Keratinocyte (primary cell): Measurements from ENCODE around the gene TBC1D2. TPM values are rescaled to one million over a fixed set of nuclear protein-coding genes. Genes with fewer than 3 reads are reported as not detected.

Source experiments
- DNase-seq: peaks from one replicate; pipeline ENCODE4 v3.0.0-alpha.2; 2011; ENCODE audit warnings: low read depth, missing footprints, low spot score
- FAIRE-seq: peaks from 2 replicates; lab custom pipeline; 2011; peaks lifted over from hg19 to GRCh38; lab: Jason Lieb, UNC
- H2AFZ ChIP-seq: 2 replicates; pipeline ENCODE4 v1.6.0; 2012; ENCODE audit warnings: low read length, control low read depth, inconsistent platforms; ENCODE audit not compliant: control insufficient read depth
- H3K27ac ChIP-seq: 2 replicates; pipeline ENCODE4 v1.5.1; 2011; ENCODE audit warnings: low read length; ENCODE audit not compliant: control insufficient read depth, insufficient read depth
- H3K27me3 ChIP-seq: 3 replicates; pipeline ENCODE4 v1.6.0; 2011; ENCODE audit warnings: low read length; ENCODE audit not compliant: control insufficient read depth, insufficient read depth; ENCODE audit errors: extremely low read depth
- H3K36me3 ChIP-seq, 2 experiments: 2 replicates in 1 of 2; 3 replicates in 1 of 2; pipeline ENCODE4 v1.5.1; 2011; ENCODE audit warnings: low read length in 2 of 2, mild to moderate bottlenecking in 1 of 2; ENCODE audit not compliant: control insufficient read depth in 2 of 2, insufficient read depth in 2 of 2; ENCODE audit errors: extremely low read depth in 1 of 2
- H3K4me1 ChIP-seq: 3 replicates; pipeline ENCODE4 v1.5.1; 2011; ENCODE audit warnings: low read length; ENCODE audit not compliant: control insufficient read depth, insufficient read depth; ENCODE audit errors: extremely low read depth
- H3K4me2 ChIP-seq: 3 replicates; pipeline ENCODE4 v1.6.0; 2011; ENCODE audit warnings: low read depth, low read length; ENCODE audit not compliant: control insufficient read depth, insufficient read depth; ENCODE audit errors: extremely low read depth
- H3K4me3 ChIP-seq, 3 experiments: fragments of 200-600 bp in 1 of 3; sonication (generic) in 1 of 3; 2 replicates in 2 of 3; 3 replicates in 1 of 3; pipeline ENCODE4 v1.5.1; 2011 to 2016; ENCODE audit warnings: low read length in 3 of 3, mild to moderate bottlenecking in 3 of 3, control low read depth in 2 of 3, inconsistent platforms in 1 of 3, low read depth in 1 of 3, mixed read lengths in 1 of 3, mixed run types in 1 of 3, moderate library complexity in 1 of 3; ENCODE audit not compliant: control insufficient read depth in 2 of 3, insufficient read depth in 2 of 3; ENCODE audit errors: extremely low read depth in 1 of 3
- H3K79me2 ChIP-seq: 2 replicates; pipeline ENCODE4 v1.6.0; 2012; ENCODE audit warnings: low read length; ENCODE audit not compliant: control insufficient read depth, insufficient read depth
- H3K9ac ChIP-seq: 3 replicates; pipeline ENCODE4 v1.6.0; 2011; ENCODE audit warnings: low read length; ENCODE audit not compliant: control insufficient read depth, insufficient read depth; ENCODE audit errors: extremely low read depth
- H3K9me1 ChIP-seq: 3 replicates; pipeline ENCODE4 v1.6.0; 2011; ENCODE audit warnings: low read length; ENCODE audit not compliant: control insufficient read depth, insufficient read depth; ENCODE audit errors: extremely low read depth
- H3K9me3 ChIP-seq: 2 replicates; pipeline ENCODE4 v1.5.1; 2012; ENCODE audit warnings: low read depth, low read length; ENCODE audit not compliant: control insufficient read depth
- H4K20me1 ChIP-seq: 3 replicates; pipeline ENCODE4 v1.6.0; 2011; ENCODE audit warnings: low read length; ENCODE audit not compliant: control insufficient read depth, insufficient read depth; ENCODE audit errors: extremely low read depth
- EZH2 ChIP-seq: IDR thresholded peaks from one replicate; pipeline ENCODE4 v1.6.1; 2012; ENCODE audit warnings: inconsistent platforms, mild to moderate bottlenecking, low read length, moderate library complexity
- dilution Hi-C: fragments of 300-500 bp; cut with MboI; formaldehyde crosslinking; loops from one replicate; pipeline ENCODE4 v1.7.0; 2020; ENCODE audit warnings: low sequenced_read_pairs; ENCODE audit not compliant: extremely low pct_ligation_motif_present
- polyA plus RNA-seq, 5 experiments: library from polyadenylated mRNA; depleted of rRNA in 3 of 5; stranded (reverse) in 3 of 5; stranded (forward) in 1 of 5; unstranded in 1 of 5; fragments of >200 nt; gene quantifications; 1 replicate in 1 of 5; 2 replicates in 3 of 5; 3 replicates in 1 of 5; pipeline versions ENCODE4 v1.2.1 to v1.2.3, GENCODE V29; 2011 to 2012; ENCODE audit warnings: missing spikeins in 2 of 5, low read depth in 1 of 5, low replicate concordance in 1 of 5
- TF ChIP-seq, protein P1 (sequence below), 3 experiments: IDR thresholded peaks in 1 of 3; conservative IDR thresholded peaks in 1 of 3; optimal IDR thresholded peaks in 1 of 3; 2 replicates in 2 of 3; 3 replicates in 1 of 3; pipeline versions ENCODE3 to v1.5.1; 2011; ENCODE audit warnings: low read length in 3 of 3, mild to moderate bottlenecking in 3 of 3, moderate library complexity in 2 of 3, control low read depth in 1 of 3, inconsistent platforms in 1 of 3; ENCODE audit not compliant: insufficient read depth in 2 of 3; ENCODE audit errors: extremely low read depth in 1 of 3

The TBC1D2 gene
- polyA plus RNA-seq, 1 donor (not counting 4 experiments of a cell fraction or from before 2014, with no cell fraction given), result 59.2 TPM

- DNase-seq, result no peak
- Histone ChIP-seq H3K9ac (no peak overlapping the region), H3K4me2 (no peak overlapping the region)
Measured at GRCh38 chr9:98172604-98173003, 82.8 kb downstream of the TBC1D2 start.

DNA sequence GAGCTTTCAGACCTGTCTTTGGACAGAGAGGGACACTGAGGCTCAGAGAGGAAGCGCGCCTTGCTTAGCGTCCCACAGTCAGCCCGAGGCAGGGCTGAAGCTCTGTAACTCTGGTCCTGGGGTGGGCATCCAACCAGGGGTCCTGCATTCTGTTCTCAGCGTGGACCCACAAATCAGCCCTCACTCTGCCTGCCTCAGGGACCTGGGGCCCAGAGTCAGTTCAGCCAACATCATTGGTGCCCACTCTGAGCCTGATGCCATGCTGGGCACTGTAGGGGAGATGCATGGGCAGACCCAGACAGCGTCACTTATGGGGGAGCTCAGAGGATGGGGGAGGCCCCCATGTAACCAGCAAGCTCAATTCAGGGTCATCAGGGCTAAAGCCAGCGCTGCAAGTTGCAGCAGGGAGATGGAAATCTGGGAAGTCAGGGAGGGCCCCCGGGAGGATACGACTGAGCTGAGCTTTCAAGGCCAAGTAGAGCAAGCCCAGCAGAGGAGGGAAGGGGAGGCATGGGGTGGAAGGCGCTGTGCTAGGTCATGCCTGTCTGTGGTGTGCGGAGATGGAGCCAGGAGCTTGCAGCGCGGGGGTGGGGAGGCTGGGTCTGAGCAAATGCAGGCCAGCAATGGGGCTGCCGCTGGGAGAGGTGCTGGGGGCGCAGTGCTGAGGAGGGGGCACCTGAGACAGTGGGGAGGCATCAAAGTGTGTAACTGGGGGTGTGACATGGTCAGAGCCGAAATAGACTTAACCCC lies 84.1 kb downstream of the TBC1D2 start:
- H3K4me1 ChIP-seq, result peaks cover 22% of the 10 kb centered on the region
- H2AFZ ChIP-seq, result no peak overlapping the region
- H3K36me3 ChIP-seq, result no peaks in the 10 kb centered on the region
- DNase-seq, result no peak
- no peak for FAIRE-seq
- peaks cover 7% of the 10 kb centered on the region for H4K20me1 ChIP-seq
- no peaks in the 10 kb centered on the region for H3K9me3 ChIP-seq
- H3K27me3 ChIP-seq, result no peaks in the 10 kb centered on the region
- TF ChIP-seq, protein P1, sequence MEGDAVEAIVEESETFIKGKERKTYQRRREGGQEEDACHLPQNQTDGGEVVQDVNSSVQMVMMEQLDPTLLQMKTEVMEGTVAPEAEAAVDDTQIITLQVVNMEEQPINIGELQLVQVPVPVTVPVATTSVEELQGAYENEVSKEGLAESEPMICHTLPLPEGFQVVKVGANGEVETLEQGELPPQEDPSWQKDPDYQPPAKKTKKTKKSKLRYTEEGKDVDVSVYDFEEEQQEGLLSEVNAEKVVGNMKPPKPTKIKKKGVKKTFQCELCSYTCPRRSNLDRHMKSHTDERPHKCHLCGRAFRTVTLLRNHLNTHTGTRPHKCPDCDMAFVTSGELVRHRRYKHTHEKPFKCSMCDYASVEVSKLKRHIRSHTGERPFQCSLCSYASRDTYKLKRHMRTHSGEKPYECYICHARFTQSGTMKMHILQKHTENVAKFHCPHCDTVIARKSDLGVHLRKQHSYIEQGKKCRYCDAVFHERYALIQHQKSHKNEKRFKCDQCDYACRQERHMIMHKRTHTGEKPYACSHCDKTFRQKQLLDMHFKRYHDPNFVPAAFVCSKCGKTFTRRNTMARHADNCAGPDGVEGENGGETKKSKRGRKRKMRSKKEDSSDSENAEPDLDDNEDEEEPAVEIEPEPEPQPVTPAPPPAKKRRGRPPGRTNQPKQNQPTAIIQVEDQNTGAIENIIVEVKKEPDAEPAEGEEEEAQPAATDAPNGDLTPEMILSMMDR (optimal IDR thresholded peaks at IDR 0.05 in 1 of 3, IDR thresholded peaks at IDR 0.05 in 1 of 3, conservative IDR thresholded peaks at IDR 0.05 in 1 of 3; ENCODE audit: extremely low read depth in 1 of 3, insufficient read depth in 2 of 3, low read length in 3 of 3), result no peak
- TF ChIP-seq EZH2, result no peak
- dilution Hi-C loops, result no loop called here
- H3K9ac ChIP-seq, result no peak overlapping the region
- H3K4me2 ChIP-seq, result no peak overlapping the region
- no peak overlapping the region for H3K27ac ChIP-seq
- peaks cover 10% of the 10 kb centered on the region for H3K9me1 ChIP-seq
- H3K79me2 ChIP-seq, result peaks cover 84% of the 10 kb centered on the region
- H3K4me3 ChIP-seq, result no peak overlapping the region

More at GRCh38 chr9:98172604-98173003, 82.8 kb downstream of the TBC1D2 start:
- FAIRE-seq, result no peak
- no peaks in the 10 kb centered on the region for H3K9me3 ChIP-seq
- H3K9me1 ChIP-seq, result peaks cover 10% of the 10 kb centered on the region
- TF ChIP-seq, protein P1 (optimal IDR thresholded peaks at IDR 0.05 in 1 of 3, IDR thresholded peaks at IDR 0.05 in 1 of 3, conservative IDR thresholded peaks at IDR 0.05 in 1 of 3; ENCODE audit: extremely low read depth in 1 of 3, insufficient read depth in 2 of 3, low read length in 3 of 3), result no peak
- no peak for TF ChIP-seq EZH2
- no peak overlapping the region for H3K4me3 ChIP-seq
- H3K79me2 ChIP-seq, result peaks cover 83% of the 10 kb centered on the region
- H4K20me1 ChIP-seq, result peaks cover 7% of the 10 kb centered on the region
- H3K4me1 ChIP-seq, result peaks cover 22% of the 10 kb centered on the region
- no peak overlapping the region for H2AFZ ChIP-seq
- no peaks in the 10 kb centered on the region for H3K36me3 ChIP-seq
- dilution Hi-C loops, result no loop called here
- no peak overlapping the region for H3K27ac ChIP-seq
- H3K27me3 ChIP-seq, result no peaks in the 10 kb centered on the region
